ENCODE measurements around the gene OTX1.

DNA sequence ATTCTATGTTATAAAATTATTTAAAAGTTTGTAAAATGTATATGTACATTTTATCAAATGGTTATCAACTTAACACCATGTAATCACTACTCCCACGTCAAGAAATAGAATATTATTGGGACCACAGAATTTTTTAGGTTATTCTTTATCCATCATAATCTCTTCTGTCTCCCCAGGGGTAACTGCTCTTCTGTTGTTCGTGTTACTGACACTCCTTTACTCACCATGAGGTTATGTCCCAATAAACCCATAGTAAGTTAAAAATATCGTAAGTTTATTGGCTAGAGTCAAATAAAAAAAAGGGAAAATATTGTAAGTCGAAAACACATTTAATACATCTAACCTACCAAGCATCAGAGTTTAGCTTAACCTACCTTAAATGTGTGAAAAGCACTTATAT is 14.0 kb downstream of the OTX1 start:
- TF ChIP-seq POLR2A (IDR thresholded peaks at IDR 0.05; ENCODE audit: borderline replicate concordance, extremely low read depth, insufficient read depth, insufficient read length) (no peak), POLR2AphosphoS5 (IDR thresholded peaks at IDR 0.05; ENCODE audit: low read depth, low read length) (no peak)
- TF ChIP-seq, protein P1, sequence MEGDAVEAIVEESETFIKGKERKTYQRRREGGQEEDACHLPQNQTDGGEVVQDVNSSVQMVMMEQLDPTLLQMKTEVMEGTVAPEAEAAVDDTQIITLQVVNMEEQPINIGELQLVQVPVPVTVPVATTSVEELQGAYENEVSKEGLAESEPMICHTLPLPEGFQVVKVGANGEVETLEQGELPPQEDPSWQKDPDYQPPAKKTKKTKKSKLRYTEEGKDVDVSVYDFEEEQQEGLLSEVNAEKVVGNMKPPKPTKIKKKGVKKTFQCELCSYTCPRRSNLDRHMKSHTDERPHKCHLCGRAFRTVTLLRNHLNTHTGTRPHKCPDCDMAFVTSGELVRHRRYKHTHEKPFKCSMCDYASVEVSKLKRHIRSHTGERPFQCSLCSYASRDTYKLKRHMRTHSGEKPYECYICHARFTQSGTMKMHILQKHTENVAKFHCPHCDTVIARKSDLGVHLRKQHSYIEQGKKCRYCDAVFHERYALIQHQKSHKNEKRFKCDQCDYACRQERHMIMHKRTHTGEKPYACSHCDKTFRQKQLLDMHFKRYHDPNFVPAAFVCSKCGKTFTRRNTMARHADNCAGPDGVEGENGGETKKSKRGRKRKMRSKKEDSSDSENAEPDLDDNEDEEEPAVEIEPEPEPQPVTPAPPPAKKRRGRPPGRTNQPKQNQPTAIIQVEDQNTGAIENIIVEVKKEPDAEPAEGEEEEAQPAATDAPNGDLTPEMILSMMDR (IDR thresholded peaks at IDR 0.05 in 2 of 3, conservative IDR thresholded peaks at IDR 0.05 in 1 of 3; ENCODE audit: borderline replicate concordance in 1 of 3, insufficient read depth in 1 of 3, low read depth in 2 of 3, low read length in 2 of 3) = no peak
- TF ChIP-seq, protein P2, sequence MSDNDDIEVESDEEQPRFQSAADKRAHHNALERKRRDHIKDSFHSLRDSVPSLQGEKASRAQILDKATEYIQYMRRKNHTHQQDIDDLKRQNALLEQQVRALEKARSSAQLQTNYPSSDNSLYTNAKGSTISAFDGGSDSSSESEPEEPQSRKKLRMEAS (IDR thresholded peaks at IDR 0.05) = no peak
- TF ChIP-seq, protein P3, sequence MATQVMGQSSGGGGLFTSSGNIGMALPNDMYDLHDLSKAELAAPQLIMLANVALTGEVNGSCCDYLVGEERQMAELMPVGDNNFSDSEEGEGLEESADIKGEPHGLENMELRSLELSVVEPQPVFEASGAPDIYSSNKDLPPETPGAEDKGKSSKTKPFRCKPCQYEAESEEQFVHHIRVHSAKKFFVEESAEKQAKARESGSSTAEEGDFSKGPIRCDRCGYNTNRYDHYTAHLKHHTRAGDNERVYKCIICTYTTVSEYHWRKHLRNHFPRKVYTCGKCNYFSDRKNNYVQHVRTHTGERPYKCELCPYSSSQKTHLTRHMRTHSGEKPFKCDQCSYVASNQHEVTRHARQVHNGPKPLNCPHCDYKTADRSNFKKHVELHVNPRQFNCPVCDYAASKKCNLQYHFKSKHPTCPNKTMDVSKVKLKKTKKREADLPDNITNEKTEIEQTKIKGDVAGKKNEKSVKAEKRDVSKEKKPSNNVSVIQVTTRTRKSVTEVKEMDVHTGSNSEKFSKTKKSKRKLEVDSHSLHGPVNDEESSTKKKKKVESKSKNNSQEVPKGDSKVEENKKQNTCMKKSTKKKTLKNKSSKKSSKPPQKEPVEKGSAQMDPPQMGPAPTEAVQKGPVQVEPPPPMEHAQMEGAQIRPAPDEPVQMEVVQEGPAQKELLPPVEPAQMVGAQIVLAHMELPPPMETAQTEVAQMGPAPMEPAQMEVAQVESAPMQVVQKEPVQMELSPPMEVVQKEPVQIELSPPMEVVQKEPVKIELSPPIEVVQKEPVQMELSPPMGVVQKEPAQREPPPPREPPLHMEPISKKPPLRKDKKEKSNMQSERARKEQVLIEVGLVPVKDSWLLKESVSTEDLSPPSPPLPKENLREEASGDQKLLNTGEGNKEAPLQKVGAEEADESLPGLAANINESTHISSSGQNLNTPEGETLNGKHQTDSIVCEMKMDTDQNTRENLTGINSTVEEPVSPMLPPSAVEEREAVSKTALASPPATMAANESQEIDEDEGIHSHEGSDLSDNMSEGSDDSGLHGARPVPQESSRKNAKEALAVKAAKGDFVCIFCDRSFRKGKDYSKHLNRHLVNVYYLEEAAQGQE (IDR thresholded peaks at IDR 0.05; ENCODE audit: low read depth) = no peak
